Measurements from ENCODE around the gene CDK19.

DNA sequence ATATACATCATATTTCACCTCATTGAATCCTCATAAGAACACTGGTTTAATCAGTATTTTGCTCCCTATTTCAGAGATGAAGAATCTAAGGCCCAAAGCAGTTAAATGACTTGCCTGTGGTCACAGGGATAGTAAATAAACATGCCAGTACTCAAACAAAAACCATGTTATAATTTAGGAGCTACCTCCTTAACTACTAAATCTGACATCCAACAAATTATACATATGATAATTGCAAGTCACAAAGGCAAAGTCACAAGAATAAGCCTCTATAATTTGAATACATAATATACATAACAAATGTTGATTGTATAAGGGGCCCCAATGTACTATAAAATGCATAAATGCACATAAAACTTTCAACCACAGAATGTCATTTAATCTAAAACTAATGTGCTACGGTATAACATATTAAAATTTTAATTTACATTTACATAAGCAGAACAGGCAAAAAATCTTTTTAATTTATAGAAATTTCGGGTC, 181.5 kb downstream of the CDK19 start:
- TF ChIP-seq CTCF (IDR thresholded peaks at IDR 0.05; ENCODE audit: low read length) (no peak), EZH2 (optimal IDR thresholded peaks at IDR 0.05; ENCODE audit: low read depth, low read length) (no peak), EZH2phosphoT487 (IDR thresholded peaks at IDR 0.05; ENCODE audit: low read length) (no peak)

Measured in MM.1S (cell line).